Ascending aorta (tissue), 2 donors: Measurements from ENCODE around the gene B3GAT3. TPM values are rescaled to one million over a fixed set of nuclear protein-coding genes. Genes with fewer than 3 reads are reported as not detected.

Experiments used
- DNase-seq, 2 donors: peaks; one replicate each; pipeline ENCODE4 v3.0.0-alpha.2; 2019; ENCODE audit warnings: low spot score in 2 of 2
- H3K27ac ChIP-seq, 2 donors: fragments of 200-600 bp; sonication (generic); one replicate each; pipeline ENCODE4 v1.5.1; 2016 to 2017; ENCODE audit warnings: mild to moderate bottlenecking in 1 of 2
- H3K27me3 ChIP-seq: fragments of 200-600 bp; sonication (generic); one replicate; pipeline ENCODE4 v1.5.1; 2017
- H3K36me3 ChIP-seq, 2 donors: fragments of 200-600 bp; sonication (generic); one replicate each; pipeline ENCODE4 v1.5.1; 2016
- H3K4me1 ChIP-seq, 2 donors: fragments of 200-600 bp; sonication (generic); one replicate each; pipeline ENCODE4 v1.5.1; 2016 to 2017; ENCODE audit warnings: mild to moderate bottlenecking in 1 of 2
- H3K4me3 ChIP-seq, 2 donors: fragments of 200-600 bp; sonication (generic); one replicate each; pipeline ENCODE4 v1.5.1; 2016 to 2017; ENCODE audit warnings: mild to moderate bottlenecking in 1 of 2
- H3K9me3 ChIP-seq, 2 donors: fragments of 200-600 bp; sonication (generic); one replicate each; pipeline ENCODE4 v1.5.1; 2016
- CTCF ChIP-seq, 3 experiments: fragments of 200-600 bp in 2 of 3; fragments of 450-650 bp in 1 of 3; sonication (generic) in 2 of 3; IDR thresholded peaks; one replicate each; pipeline ENCODE4 v1.5.1; 2016 to 2019; ENCODE audit warnings: antibody characterized with exemption in 3 of 3, mild to moderate bottlenecking in 1 of 3, moderate library complexity in 1 of 3
- intact Hi-C: fragments of 100-400 bp; cut with DNase I; formaldehyde crosslinking; loops from one replicate; pipeline ENCODE4 v1.15.1; 2023
- total RNA-seq: library from RNA; depleted of rRNA; stranded (reverse); fragments of >200 nt; gene quantifications from one replicate; pipeline ENCODE4 v1.1.0, GENCODE V29; 2016

B3GAT3 gene
- total RNA-seq, 1 donor from 2014 or later: 61.3 TPM

- H3K4me1 ChIP-seq: peaks cover 2 to 19% of the 10 kb centered on the region in 2 donors
- peaks cover 35 to 54% of the 10 kb centered on the region in 2 donors for H3K36me3 ChIP-seq
- H3K4me3 ChIP-seq: no peak overlapping the region
- intact Hi-C loops: no loop called here
- H3K9me3 ChIP-seq: no peaks in the 10 kb centered on the region
- no peak overlapping the region for H3K27ac ChIP-seq
- H3K27me3 ChIP-seq: no peaks in the 10 kb centered on the region
- DNase-seq: no peak
- TF ChIP-seq CTCF (IDR thresholded peaks at IDR 0.05): no peak
Observed at GRCh38 chr11:62605467-62605866, 16.3 kb downstream of the B3GAT3 start.

GRCh38 chr11:62604460-62605120 lies 17.2 kb downstream of the B3GAT3 start:
- no peak overlapping the region for H3K4me3 ChIP-seq
- peaks cover 27 to 46% of the 10 kb centered on the region in 2 donors for H3K36me3 ChIP-seq
- TF ChIP-seq CTCF (IDR thresholded peaks at IDR 0.05): no peak
- DNase-seq: no peak
- no peaks in the 10 kb centered on the region for H3K27me3 ChIP-seq
- intact Hi-C loops: loop anchor here (5.0 kb wide), 2 partner anchors 43 to 73 kb away; partner anchors contain the start of genes GANAB and UBXN1
- H3K27ac ChIP-seq: no peak overlapping the region
- H3K4me1 ChIP-seq: peaks cover 5 to 19% of the 10 kb centered on the region in 2 donors
- H3K9me3 ChIP-seq: no peaks in the 10 kb centered on the region

- intact Hi-C loops: loop anchor here (2.0 to 5.0 kb wide), 3 partner anchors 43 to 105 kb away; partner anchors contain the start of genes GANAB and UBXN1
Observed at GRCh38 chr11:62603776-62604299, 17.9 kb downstream of the B3GAT3 start.

GRCh38 chr11:62603072-62603408 lies 18.7 kb downstream of the B3GAT3 start:
- intact Hi-C loops: loop anchor here (2.0 to 5.0 kb wide), 3 partner anchors 44 to 106 kb away; partner anchors contain the start of genes GANAB and UBXN1
- no peak for TF ChIP-seq CTCF (IDR thresholded peaks at IDR 0.05)
- H3K4me3 ChIP-seq: peak overlapping the region; percentile 87 to 98
- H3K36me3 ChIP-seq: peaks cover 21 to 36% of the 10 kb centered on the region in 2 donors
- no peaks in the 10 kb centered on the region for H3K9me3 ChIP-seq
- H3K27ac ChIP-seq: peak overlapping the region; percentile 96 to 97
- H3K4me1 ChIP-seq: peaks cover 8 to 20% of the 10 kb centered on the region in 2 donors
- no peaks in the 10 kb centered on the region for H3K27me3 ChIP-seq
- no peak for DNase-seq

More at GRCh38 chr11:62603776-62604299, 17.9 kb downstream of the B3GAT3 start:
- TF ChIP-seq CTCF (IDR thresholded peaks at IDR 0.05): no peak
- H3K4me3 ChIP-seq: no peak overlapping the region
- peaks cover 8 to 20% of the 10 kb centered on the region in 2 donors for H3K4me1 ChIP-seq
- H3K27ac ChIP-seq: peak overlapping the region in 1 of 2 donors; percentile 96
- H3K36me3 ChIP-seq: peaks cover 25 to 39% of the 10 kb centered on the region in 2 donors
- no peak for DNase-seq
- H3K9me3 ChIP-seq: no peaks in the 10 kb centered on the region
- H3K27me3 ChIP-seq: no peaks in the 10 kb centered on the region

- TF ChIP-seq CTCF (IDR thresholded peaks at IDR 0.05): peak in 2 of 3 experiments; percentile 14 to 41
- intact Hi-C loops: loop anchor here (1.0 to 5.0 kb wide), 4 partner anchors 10 to 106 kb away; partner anchors contain the start of genes EML3, GANAB and UBXN1
- peak in 1 of 2 donors; percentile 87 for DNase-seq
- H3K36me3 ChIP-seq: peaks cover 24 to 38% of the 10 kb centered on the region in 2 donors
- H3K27me3 ChIP-seq: no peaks in the 10 kb centered on the region
- peak overlapping the region; percentile 87 to 98 for H3K4me3 ChIP-seq
- H3K9me3 ChIP-seq: no peaks in the 10 kb centered on the region
- H3K4me1 ChIP-seq: peaks cover 8 to 20% of the 10 kb centered on the region in 2 donors
- peak overlapping the region; percentile 96 to 97 for H3K27ac ChIP-seq
Observed at GRCh38 chr11:62602141-62603071, 19.4 kb downstream of the B3GAT3 start.
